Measurements from ENCODE around the gene RNF11.
A peak's percentile ranks its signal among the peaks of the same experiment; 100 is the strongest.
"Not testable (repeated sequence)": the region's sequence is repeated elsewhere in the genome, so short reads cannot be mapped to it uniquely, and the experiment has no call there.

The RNF11 gene

DNA sequence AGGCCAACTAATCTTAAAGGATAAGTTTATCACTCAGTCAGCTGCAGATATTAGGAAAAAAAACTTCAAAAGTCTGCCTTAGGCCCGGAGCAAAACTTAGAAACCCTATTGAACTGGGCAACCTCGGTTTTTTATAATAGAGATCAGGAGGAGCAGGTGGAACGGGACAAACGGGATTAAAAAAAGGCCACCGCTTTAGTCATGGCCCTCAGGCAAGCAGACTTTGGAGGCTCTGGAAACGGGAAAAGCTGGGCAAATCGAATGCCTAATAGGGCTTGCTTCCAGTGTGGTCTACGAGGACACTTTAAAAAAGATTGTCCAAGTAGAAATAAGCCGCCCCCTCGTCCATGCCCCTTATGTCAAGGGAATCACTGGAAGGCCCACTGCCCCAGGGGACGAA, 7.6 kb upstream of the RNF11 start:
- not testable (repeated sequence) for DNase-seq

DNA sequence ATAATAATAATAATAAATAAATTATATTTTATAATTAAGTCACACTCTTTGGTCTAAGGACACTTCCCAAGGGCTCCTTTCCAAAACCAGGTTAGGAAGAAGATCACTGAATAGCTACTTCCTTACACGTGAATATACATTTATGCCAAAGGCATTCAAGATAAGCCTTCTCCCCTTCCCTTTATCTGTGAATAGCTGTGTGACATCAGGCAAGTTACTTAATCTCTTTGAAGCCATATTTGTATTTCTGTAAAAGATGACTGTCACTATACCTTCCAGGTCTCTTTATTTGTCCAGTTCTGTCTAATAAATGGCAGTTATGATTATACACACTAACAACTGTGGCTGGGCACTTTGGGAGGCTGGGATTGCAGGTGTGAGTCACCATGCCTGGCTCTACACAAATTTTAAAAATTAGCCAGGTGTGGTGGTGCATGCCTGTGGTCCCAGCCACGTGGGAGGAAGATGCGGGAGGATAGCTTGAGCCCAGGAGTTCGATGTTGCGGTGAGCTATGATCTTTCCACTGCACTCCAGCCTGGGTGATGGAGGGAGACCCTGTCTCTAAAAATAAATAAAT, 5.5 kb upstream of the RNF11 start:
- no peak for DNase-seq

DNA sequence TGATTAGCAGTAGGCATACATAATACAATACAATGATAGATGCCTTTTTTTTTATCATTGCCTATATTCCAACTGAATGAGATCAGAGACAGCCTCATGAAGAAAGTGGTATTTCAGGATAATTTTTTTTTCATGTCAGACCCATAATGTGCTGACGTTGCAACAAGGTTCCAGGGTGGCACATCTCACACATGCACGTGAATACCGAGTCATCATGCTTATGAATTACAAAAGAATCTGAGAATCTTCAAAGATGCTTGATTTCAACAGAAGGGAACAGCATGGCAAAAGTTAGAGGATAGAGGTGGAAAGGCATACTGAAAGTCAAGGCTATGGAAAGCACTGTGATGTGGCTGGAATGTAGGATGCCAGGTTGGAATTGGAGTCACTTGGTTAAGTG, 5.0 kb upstream of the RNF11 start:
- DNase-seq = no peak

DNA sequence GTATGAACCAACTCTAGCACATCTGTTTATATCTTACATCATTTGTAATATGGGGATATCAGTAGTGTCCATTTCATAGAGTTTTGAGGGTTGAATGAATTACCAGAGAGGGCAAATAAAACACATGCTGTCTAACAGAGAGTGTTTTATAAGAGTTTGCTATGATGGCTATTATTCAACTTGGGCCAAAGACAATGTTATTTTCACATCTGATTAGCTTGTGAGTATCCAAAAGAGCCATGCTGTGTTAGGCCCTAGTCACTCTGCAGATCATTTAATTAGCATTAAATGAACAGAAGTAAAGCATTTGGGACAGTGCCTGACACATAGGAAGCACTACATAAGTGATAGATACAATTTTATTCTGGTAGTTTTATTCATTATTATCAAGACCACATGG, 4.2 kb upstream of the RNF11 start:
- DNase-seq = no peak

DNA sequence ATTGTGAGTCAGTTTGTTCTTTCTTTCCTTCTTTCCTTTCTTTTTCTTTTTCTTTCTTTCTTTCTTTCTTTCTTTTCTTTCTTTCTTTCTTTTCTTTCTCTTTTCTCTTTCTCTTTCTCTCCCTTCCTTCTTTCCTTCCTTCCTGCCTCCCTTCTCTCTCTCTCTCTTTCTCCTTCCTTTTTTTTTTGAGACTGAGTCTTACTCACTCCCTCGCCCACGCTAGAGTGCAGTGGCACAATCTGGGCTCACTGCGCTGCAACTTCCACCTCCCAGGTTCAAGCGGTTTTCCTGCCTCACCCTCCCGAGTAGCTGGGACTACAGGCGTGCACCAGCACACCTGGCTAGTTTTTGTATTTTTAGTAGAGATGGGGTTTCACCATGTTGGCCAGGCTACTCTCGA, 1.8 kb upstream of the RNF11 start:
- not testable (repeated sequence) for DNase-seq

DNA sequence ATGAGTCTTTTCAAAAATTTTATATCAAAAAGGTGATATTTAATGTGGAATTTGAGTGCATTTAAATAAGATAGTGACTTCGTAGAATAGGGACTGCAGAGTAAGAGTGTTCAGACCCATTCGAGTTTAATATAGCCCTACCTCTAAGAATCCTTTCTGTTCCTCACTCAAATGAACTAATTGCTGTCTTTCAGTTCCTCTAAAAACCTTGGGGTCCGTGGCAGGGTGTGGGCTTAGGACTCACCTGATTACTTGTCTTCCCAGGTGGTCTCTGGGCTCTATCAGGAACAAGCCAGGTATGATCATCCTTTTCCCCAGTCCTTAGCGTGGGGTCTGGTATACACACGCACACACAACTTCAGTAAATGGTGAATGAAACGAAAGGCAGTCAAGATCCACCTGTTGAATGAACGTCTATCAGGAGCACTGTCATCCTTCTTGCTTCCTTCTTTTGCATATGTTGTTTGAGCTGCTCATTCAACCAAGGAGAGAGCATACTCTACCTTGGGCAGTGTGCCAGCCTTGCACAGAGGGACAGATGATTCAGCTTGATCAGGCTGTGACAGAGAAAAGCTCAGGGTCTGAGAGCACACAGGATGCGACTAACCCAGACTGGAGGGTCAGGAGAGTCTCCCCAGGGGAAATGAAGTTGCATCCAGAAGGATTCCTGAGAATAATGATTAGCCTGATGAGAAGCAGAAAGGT, 1.2 kb upstream of the RNF11 start:
- peak in 2 of 5 experiments; percentile 3 to 72 for DNase-seq

DNA sequence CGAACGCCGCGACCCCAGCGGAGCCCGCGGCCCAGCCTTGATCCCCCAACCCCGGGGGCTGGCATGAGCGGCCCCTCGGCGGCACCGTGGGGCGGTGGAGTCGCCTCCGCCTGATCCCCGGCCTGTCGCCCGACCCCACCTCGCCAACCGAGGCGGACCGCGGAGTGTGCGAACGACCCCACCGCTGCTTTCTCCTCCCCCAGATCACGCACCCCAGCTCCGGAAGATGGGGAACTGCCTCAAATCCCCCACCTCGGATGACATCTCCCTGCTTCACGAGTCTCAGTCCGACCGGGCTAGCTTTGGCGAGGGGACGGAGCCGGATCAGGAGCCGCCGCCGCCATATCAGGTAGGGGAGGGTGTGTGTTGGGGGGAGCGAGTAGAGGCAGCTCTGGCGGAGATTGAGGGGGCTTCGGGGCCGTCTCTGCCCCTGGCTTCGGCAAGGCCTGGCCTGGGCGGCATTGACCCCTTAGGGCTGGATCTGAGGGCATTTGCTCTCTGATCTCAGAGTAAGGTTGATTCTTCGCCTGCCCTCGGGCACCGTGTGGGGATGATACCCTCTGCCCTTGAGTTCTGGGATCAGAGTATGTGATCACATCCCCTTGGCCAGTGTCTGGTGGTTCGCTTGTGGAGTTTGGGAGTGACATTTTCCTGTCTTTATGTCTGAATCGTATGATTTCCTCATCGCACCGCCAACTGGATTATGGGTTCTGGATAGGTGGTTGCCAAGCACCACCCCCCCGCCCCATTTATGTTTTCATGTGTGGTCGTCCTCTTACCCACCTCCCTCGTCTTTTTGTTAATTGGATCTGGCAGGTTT, 668 bp downstream of the RNF11 start:
- DNase-seq = peak; percentile 11 to 52 (median 23)

DNA sequence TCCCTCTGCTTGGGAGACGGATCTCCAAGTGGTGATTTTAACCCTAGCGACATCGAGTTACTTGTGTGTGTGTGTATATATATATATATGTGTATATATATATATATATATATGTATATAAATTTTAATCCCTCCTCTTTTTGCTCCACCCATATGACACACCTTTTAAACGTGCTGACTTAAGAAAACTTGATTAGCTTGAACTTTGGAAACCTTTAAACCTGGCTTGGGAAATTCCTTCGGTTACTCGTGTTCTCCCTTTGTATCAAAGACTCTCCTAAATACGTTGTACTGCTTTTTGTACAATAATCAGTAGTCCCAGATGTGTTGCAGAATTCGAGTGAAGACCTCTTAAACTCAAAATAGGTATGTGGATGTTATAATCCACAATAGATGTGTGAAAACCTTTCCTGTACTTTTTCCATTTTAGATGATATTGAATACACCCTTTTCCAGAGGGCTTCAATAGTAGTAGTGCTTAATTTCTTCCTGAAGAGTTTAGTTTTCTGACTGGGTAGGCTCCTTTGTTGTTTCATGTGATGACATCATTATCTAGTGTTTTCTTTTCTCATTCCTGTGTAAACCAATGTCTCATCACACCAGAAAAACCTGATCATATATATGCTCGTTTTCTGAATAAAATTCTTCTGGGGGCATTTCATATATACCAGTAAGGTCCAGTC, 1.4 kb downstream of the RNF11 start:
- no peak for DNase-seq

DNA sequence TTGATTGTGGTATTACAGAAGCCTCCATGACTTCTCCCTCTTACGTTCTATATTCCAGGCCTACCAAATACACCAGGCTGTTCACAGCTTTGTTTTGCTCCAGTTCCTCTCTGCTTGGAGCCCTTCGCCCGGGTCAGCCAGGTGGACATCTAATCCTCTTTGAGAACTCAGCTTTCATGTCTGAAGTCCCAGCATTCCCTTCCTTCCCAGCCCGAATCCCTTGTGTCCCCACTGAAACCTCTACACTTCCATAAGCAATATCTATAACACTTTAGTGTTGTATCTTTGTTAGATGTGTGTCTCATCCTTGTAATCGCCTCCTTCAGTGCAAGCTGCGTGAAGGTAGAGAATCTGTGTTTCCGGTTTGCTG, 1.9 kb downstream of the RNF11 start:
- no peak for DNase-seq

DNA sequence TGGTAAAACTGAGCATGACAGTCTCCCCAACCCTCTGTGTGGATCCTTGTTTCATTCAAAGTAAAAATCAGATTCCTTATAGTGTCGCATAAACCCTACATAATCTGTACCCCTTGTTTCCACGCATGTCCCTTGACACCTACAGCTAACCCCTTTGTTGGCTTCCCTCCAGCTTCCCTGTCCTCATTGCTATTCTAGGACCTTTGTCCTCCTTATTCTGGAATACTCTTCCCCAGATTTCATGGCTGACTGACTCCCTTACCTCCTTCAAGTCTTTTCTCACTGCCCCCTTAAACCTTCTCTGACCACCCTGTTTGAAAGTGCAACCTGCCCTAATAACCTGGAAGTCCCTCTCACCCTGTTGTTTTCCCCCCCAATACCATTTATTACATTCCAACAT, 4.0 kb downstream of the RNF11 start:
- no peak for DNase-seq

DNA sequence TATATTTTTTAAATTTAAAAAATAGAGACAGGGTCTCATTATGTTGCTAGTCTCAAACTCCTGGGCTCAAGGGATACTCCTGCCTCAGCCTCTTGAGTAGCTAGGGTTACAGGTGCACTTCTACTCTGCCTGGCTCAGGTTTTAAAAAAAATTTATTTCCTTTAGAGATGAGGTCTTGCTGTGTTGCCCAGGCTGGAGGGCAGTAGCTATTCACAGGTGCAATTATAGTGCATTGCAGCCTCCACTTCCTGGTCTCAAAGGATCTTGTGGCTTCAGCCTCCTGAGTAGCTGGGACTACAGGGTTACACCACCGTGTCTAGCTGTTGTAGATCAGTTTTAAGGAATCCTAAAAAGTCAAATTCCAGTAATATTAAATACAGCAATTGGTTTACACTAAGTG, 5.0 kb downstream of the RNF11 start:
- DNase-seq = no peak

DNA sequence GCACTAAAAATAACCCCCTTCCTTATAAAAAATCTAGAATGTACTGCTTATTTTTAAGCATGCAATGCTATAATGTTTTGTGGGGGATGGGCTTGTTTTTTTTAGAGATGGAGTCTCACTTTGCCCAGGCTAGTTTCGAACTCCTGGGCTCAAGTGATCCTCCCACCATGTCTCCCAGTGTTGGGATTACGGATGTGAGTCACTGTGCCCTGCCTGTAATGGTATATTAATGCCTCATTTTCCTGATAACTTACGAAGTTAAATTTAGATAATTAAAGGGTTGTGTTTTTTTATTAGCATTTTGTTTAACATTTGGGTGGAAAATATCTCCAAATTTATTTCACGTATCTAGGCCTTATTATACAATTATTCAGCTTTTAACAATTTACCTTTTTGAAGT, 6.5 kb downstream of the RNF11 start:
- DNase-seq = no peak

DNA sequence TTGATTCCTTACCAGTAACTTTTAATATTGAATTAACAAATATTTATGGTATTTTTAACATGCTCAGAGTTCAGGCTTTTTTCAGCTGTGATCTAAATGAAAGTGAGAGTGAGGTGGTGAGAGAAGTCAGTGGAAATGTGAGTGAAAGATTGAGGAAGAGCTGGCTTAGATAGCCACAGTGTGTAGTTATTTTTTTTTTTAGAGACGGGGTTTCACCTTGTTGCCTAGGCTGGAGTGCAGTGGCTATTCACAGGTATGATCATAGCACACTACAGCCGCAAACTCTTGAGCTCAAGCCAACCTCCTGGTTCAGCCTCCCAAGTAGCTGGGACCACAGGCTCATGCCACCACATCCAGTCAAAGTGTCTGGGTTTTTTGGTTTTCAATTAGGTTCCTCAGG, 10.9 kb downstream of the RNF11 start:
- peak in 1 of 5 experiments; percentile 42 for DNase-seq

DNA sequence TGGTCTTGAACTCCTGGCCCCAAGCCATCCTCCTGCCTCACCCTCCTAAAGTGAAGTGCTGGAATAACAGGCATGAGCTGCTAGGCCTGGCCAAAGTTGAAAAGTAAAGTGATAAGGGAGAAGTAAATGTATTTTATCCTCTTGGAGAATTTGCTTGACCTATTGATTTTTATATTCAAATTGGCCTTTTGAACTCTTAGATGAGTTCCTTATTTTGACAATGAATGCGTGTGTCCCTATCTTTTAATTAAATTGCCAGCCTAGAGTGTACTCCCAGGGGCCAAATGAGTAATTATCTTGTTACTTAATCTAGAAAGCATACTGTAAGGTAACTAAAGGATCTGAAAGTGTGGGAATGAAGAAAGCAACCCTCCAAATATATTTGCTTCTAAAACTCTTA, 11.4 kb downstream of the RNF11 start:
- DNase-seq = no peak

DNA sequence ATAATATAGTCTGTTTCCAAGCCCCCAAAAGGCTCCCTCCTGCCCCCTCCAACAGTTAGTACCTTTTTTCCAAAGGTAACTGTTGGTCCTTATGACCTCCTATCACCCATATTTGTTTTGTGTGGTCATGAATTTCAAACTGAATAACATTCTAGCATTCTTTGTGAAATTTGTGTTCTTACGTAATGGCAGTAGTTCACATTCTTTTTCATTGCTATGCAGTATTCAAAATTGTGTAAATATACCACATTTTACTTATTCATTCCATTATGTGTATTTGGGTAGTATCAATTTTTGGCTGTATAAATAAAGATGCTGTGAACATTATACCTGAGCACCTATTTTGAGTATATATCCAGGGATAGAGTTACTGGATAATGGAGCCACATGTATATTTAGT, 13.4 kb downstream of the RNF11 start:
- no peak for DNase-seq

DNA sequence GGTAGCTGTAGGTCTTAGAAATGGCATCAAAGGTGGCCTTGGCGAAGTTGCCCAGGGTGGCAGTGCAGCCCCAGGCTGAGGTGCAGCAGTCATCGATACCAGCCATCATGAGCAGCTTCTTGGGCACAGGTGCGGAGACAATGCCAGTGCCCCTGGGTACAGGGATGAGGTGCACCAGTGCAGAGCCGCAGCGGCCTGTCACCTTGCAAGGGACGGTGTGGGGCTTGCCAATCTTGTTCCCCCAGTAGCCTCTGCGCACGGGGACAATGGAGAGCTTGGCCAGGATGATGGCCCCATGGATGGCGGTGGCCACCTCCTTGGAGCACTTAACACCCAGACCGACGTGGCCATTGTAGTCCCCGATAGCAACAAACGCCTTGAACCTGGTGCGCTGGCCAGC, 14.7 kb downstream of the RNF11 start:
- DNase-seq = not testable (repeated sequence)

DNA sequence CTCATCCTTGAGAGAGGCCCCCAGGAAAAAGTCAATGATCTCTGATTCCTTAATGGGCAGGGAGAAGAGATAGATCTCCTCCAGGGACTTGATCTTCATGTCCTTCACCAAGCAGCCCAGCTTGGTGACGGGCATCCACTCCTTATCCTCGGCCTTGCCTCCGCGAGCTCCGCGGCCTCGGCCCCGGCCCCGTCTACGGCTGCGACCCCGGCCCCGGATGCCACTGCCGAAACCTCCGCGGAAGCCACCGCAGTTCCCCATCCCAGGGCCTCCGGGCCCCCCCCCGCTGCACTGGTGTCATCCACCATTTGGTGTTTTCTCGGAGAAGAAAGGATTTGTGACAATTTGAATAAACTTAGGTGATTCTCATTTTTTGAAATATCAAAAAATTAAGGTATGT, 15.1 kb downstream of the RNF11 start:
- DNase-seq = not testable (repeated sequence)

DNA sequence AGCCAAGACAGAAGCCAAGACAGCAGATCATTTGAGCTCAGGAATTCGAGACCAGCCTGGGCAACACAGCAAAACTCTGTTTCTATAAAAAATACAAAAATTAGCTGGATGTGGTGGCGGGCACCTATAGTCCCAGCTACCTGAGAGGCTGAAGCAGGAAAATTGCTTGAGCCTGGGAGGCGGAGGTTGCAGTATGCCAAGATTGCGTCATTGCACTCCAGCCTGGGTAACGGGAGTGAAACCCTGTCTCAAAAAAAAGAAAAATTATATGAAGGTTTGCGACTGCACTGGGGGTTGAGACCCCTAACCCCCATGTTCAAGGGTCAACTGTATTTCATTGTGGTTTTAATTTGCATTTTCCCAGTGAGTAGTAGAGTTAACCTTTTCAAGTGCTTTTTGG, 16.3 kb downstream of the RNF11 start:
- DNase-seq = no peak

DNA sequence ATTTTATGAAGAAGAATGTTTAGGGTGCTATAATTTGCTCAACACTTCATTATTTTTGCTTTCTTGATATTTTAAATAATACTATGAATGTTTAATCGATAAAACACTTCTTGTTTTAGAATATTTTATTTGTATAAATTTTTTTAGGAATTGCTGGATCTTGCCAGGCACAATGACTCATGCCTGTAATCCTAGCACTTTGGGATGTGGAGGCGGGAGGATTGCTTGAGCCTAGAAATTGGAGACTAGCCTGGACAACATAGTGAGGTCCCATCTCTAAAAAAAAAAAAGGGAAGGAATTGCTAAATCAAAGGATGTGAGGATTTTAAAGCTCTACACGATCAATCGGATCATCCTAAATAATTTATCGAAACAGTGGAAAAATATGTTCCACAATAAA, 17.6 kb downstream of the RNF11 start:
- no peak for DNase-seq

DNA sequence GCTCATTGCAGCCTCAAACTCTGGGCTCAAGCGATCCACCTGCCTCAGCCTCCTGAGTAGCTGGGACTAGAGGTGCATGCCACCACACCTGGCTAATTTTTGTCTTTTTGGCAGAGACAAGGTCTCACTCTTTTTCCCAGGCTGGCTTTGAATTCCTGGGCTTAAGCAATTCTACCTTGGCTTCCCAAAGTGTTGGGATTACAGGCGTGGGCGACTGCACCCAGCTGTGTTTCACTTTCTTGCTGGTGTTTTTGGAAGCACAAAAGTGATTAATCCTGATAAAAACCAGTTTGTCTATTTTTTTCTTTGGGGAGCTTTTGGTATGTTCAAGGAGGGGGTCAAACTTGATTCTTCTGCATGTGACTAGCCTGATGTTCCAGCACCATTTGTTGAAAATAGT, 19.3 kb downstream of the RNF11 start:
- DNase-seq = no peak

DNA sequence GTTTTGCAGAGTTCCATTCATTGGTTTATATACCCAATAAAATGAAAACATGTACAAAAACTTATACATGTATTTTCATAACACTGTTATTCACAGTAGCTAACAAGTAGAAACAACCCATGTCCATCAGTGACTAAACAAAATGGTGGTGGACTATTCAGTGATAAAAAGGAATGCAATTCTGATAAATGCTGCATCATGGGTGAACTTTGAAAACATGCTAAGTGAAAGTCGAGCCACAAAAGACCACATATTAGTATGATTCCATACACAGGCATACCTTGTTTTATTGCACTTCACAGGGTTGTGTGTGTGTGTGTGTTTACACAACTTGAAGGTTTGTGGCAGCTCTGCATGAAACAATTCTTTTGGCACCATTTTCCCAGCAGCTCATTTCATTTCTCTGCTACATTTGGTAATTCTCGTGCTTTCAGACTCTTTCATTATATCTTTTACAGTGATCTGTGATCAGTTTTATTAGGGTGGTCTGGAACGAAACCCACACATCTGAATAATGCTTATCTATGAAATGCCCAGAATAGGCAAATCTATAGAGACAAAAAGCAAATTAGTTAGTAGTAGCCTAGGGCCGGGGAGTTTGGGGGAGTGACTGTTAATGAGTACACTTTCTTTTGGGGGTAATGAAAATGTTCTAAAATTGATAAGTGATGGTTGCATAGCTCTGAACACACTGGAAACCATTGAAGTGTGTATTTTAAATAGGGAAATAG, 27.2 kb downstream of the RNF11 start:
- no peak for DNase-seq

DNA sequence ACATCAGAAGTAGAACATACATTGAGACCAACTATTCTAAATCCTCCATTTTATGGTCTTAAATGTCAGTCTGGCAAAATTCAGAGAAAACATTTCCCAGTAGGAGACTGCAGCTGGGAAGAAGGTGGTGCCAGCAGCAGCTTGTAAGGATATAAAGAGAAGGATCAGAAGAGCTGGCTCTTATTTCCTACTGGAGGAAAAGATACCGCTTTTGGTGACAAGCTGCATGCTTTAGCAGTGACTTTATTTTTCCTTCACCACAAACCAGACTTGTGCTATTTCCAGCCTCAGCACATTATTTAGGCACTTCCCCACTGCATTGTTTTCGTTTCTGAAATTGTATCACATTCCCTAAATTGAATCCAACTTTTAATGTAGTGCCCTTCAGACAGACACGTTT, 28.4 kb downstream of the RNF11 start:
- no peak for DNase-seq

DNA sequence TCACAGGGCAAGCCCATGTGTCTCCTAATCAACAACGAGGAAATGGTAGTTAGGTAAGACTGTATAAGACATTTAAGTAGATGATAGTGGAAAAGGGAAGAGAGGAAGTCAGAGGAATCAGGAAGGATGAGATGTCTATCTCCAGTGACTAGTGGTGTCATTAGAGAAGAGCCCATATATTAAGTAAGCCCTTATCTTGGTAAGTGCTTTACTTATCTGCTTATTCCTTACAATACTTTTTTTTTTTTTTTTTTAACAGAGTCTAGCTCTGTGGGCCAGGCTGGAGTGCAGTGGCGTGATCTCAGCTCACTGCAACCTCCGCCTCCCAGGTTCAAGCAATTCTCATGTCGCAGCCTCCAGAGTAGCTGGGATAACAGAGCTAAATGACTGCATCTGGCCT, 29.5 kb downstream of the RNF11 start:
- DNase-seq = no peak
